ENCODE data around the gene DMXL2.
"Not testable (repeated sequence)": the region's sequence is repeated elsewhere in the genome, so short reads cannot be mapped to it uniquely, and the experiment has no call there.

The DMXL2 gene

GRCh38 chr15:51475736-51476135, 146.8 kb downstream of the DMXL2 start:
- no peak overlapping the region for H3K4me3 ChIP-seq (ENCODE audit: low read depth, low read length)
- TF ChIP-seq CTCF (IDR thresholded peaks at IDR 0.05; ENCODE audit: low read depth, low read length): no peak

- TF ChIP-seq CTCF (IDR thresholded peaks at IDR 0.05; ENCODE audit: low read depth, low read length): no peak
- no peak overlapping the region for H3K4me3 ChIP-seq (ENCODE audit: low read depth, low read length)
Observed at GRCh38 chr15:51470512-51470911, 152.1 kb downstream of the DMXL2 start.

- no peak for TF ChIP-seq CTCF (IDR thresholded peaks at IDR 0.05; ENCODE audit: low read depth, low read length)
- H3K4me3 ChIP-seq (ENCODE audit: low read depth, low read length): no peak overlapping the region
Observed at GRCh38 chr15:51460796-51461195, 161.8 kb downstream of the DMXL2 start.

GRCh38 chr15:51450001-51450400, 172.6 kb downstream of the DMXL2 start:
- no peak overlapping the region for H3K4me3 ChIP-seq (ENCODE audit: low read depth, low read length)
- no peak for TF ChIP-seq CTCF (IDR thresholded peaks at IDR 0.05; ENCODE audit: low read depth, low read length)

- H3K4me3 ChIP-seq (ENCODE audit: low read depth, low read length): no peak overlapping the region
- TF ChIP-seq CTCF (IDR thresholded peaks at IDR 0.05; ENCODE audit: low read depth, low read length): no peak
Observed at GRCh38 chr15:51448622-51449399, 173.8 kb downstream of the DMXL2 start.

- H3K4me3 ChIP-seq (ENCODE audit: low read depth, low read length): no peak overlapping the region
- TF ChIP-seq CTCF (IDR thresholded peaks at IDR 0.05; ENCODE audit: low read depth, low read length): no peak
Observed at GRCh38 chr15:51447855-51448621, 174.5 kb downstream of the DMXL2 start.

- H3K4me3 ChIP-seq (ENCODE audit: low read depth, low read length): not testable (repeated sequence)
Observed at GRCh38 chr15:51446029-51446744, 176.4 kb downstream of the DMXL2 start.

Measured in WI38 (cell line).